ENCODE measurements around the gene KLB. TPM values are rescaled to one million over a fixed set of nuclear protein-coding genes. Genes with fewer than 3 reads are reported as not detected.
A peak's percentile ranks its signal among the peaks of the same experiment; 100 is the strongest.

Gene KLB
- total RNA-seq, 2 donors from 2014 or later = not detected

GRCh38 chr4:39466747-39467146, 60.0 kb downstream of the KLB start:
- TF ChIP-seq CTCF (IDR thresholded peaks at IDR 0.05) = no peak
- DNase-seq (ENCODE audit: low spot score) (no peak), ATAC-seq (ENCODE audit: insufficient number of reproducible peaks, low FRiP score, low read depth) (no peak)
- Histone ChIP-seq H3K4me3 (no peak overlapping the region), H3K9me3 (no peaks in the 10 kb centered on the region), H3K4me1 (ENCODE audit: control insufficient read depth in 1 of 2, low read depth in 2 of 2) (no peaks in the 10 kb centered on the region), H3K36me3 (peaks cover 10% of the 10 kb centered on the region), H3K27ac (no peak overlapping the region), H3K27me3 (replicated peaks; ENCODE audit: insufficient read depth) (no peaks in the 10 kb centered on the region)

- Histone ChIP-seq H3K4me3 (no peak overlapping the region), H3K27me3 (replicated peaks; ENCODE audit: insufficient read depth) (no peaks in the 10 kb centered on the region), H3K4me1 (ENCODE audit: control insufficient read depth in 1 of 2, low read depth in 2 of 2) (no peaks in the 10 kb centered on the region), H3K9me3 (no peaks in the 10 kb centered on the region), H3K36me3 (peaks cover 10% of the 10 kb centered on the region), H3K27ac (no peak overlapping the region)
- no peak for TF ChIP-seq CTCF (IDR thresholded peaks at IDR 0.05)
- DNase-seq (ENCODE audit: low spot score) = no peak
- no peak for ATAC-seq (ENCODE audit: insufficient number of reproducible peaks, low FRiP score, low read depth)
These were observed 60.7 kb downstream of the KLB start for GRCh38 chr4:39467464-39467863.

GRCh38 chr4:39469429-39470077, 62.8 kb downstream of the KLB start:
- Histone ChIP-seq H3K4me1 (ENCODE audit: control insufficient read depth in 1 of 2, low read depth in 2 of 2) (no peaks in the 10 kb centered on the region), H3K27ac (peak overlapping the region in 1 of 2 donors; percentile 7), H3K36me3 (peaks cover 1% of the 10 kb centered on the region), H3K27me3 (replicated peaks; ENCODE audit: insufficient read depth) (no peaks in the 10 kb centered on the region), H3K9me3 (no peaks in the 10 kb centered on the region), H3K4me3 (no peak overlapping the region)
- no peak for DNase-seq (ENCODE audit: low spot score)
- peak; percentile 87 for TF ChIP-seq CTCF (IDR thresholded peaks at IDR 0.05)
- ATAC-seq (ENCODE audit: insufficient number of reproducible peaks, low FRiP score, low read depth) = peak; percentile 79

- no peak for ATAC-seq (ENCODE audit: insufficient number of reproducible peaks, low FRiP score, low read depth)
- Histone ChIP-seq H3K4me1 (ENCODE audit: control insufficient read depth in 1 of 2, low read depth in 2 of 2) (no peaks in the 10 kb centered on the region), H3K36me3 (no peaks in the 10 kb centered on the region), H3K27me3 (replicated peaks; ENCODE audit: insufficient read depth) (no peaks in the 10 kb centered on the region), H3K9me3 (no peaks in the 10 kb centered on the region), H3K27ac (no peak overlapping the region), H3K4me3 (no peak overlapping the region)
- TF ChIP-seq CTCF (IDR thresholded peaks at IDR 0.05) = no peak
- DNase-seq (ENCODE audit: low spot score) = no peak
These were observed 63.7 kb downstream of the KLB start for GRCh38 chr4:39470402-39470801.

GRCh38 chr4:39472396-39472795, 65.7 kb downstream of the KLB start:
- TF ChIP-seq CTCF (IDR thresholded peaks at IDR 0.05) = no peak
- H3K9me3 ChIP-seq = no peaks in the 10 kb centered on the region
- peaks cover 0 to 10% of the 10 kb centered on the region in 2 donors for H3K4me1 ChIP-seq (ENCODE audit: control insufficient read depth in 1 of 2, low read depth in 2 of 2)
- DNase-seq (ENCODE audit: low spot score) = no peak
- no peaks in the 10 kb centered on the region for H3K36me3 ChIP-seq
- no peak overlapping the region for H3K4me3 ChIP-seq
- no peak for ATAC-seq (ENCODE audit: insufficient number of reproducible peaks, low FRiP score, low read depth)
- no peak overlapping the region for H3K27ac ChIP-seq
- H3K27me3 ChIP-seq (replicated peaks; ENCODE audit: insufficient read depth) = no peaks in the 10 kb centered on the region

Data from thoracic aorta (tissue), 2 donors.